Endothelial cell of umbilical vein (primary cell): ENCODE measurements around the gene ETDC. TPM values are rescaled to one million over a fixed set of nuclear protein-coding genes. Genes with fewer than 3 reads are reported as not detected.

Source experiments
- BruUV-seq: library from RNA; stranded (reverse); fragments of 400-500 nt; replicated peaks from 2 replicates; lab custom pipeline; 2021; lab: Mats Ljungman, UMichigan
- CTCF ChIA-PET: fragments of 300-600, 350-600 bp; sonication (Branson Sonifier 250); formaldehyde crosslinking; loops from one replicate; lab custom pipeline; 2021; ENCODE audit warnings: antibody characterized with exemption, inconsistent platforms; lab: Charles Lee
- POLR2A ChIA-PET: fragments of 300-600, 350-600 bp; sonication (Branson Sonifier 250); formaldehyde crosslinking; loops from one replicate; lab custom pipeline; 2021; ENCODE audit warnings: antibody characterized with exemption, inconsistent platforms; lab: Charles Lee
- DNase-seq: peaks from one replicate; pipeline ENCODE4 v3.0.0-alpha.2; 2011; ENCODE audit warnings: low read depth, low spot score
- FAIRE-seq: peaks from 2 replicates; lab custom pipeline; 2011; peaks lifted over from hg19 to GRCh38; lab: Jason Lieb, UNC
- H2AFZ ChIP-seq: 2 replicates; pipeline ENCODE4 v1.6.0; 2012; ENCODE audit warnings: low read depth, low read length, control low read depth, inconsistent platforms
- H3K27ac ChIP-seq: 2 replicates; pipeline ENCODE4 v1.5.1; 2011; ENCODE audit warnings: low read depth, mild to moderate bottlenecking, control low read depth, low read length, moderate library complexity; ENCODE audit not compliant: insufficient read depth
- H3K27me3 ChIP-seq, 2 experiments: 2 replicates each; pipeline versions ENCODE4 v1.6.0 to v1.6.1; 2011; ENCODE audit warnings: low read length in 2 of 2, mixed read lengths in 1 of 2; ENCODE audit not compliant: control insufficient read depth in 2 of 2, insufficient read depth in 2 of 2
- H3K36me3 ChIP-seq, 2 experiments: 2 replicates in 1 of 2; 3 replicates in 1 of 2; pipeline ENCODE4 v1.5.1; 2011; ENCODE audit warnings: low read length in 2 of 2, mild to moderate bottlenecking in 1 of 2, moderate library complexity in 1 of 2; ENCODE audit not compliant: control insufficient read depth in 2 of 2, insufficient read depth in 2 of 2; ENCODE audit errors: extremely low read depth in 1 of 2
- H3K4me1 ChIP-seq: 3 replicates; pipeline ENCODE4 v1.5.1; 2011; ENCODE audit warnings: mild to moderate bottlenecking, low read length; ENCODE audit not compliant: control insufficient read depth, insufficient read depth; ENCODE audit errors: extremely low read depth
- H3K4me2 ChIP-seq: 2 replicates; pipeline ENCODE4 v1.6.1; 2011; ENCODE audit warnings: low read length, control low read depth, mixed read lengths; ENCODE audit not compliant: insufficient read depth
- H3K4me3 ChIP-seq, 3 experiments: fragments of 200-600 bp in 1 of 3; sonication (generic), shearing (Covaris generic) in 1 of 3; replicated peaks in 1 of 3; 2 replicates each; pipeline ENCODE4 v1.5.1; 2011 to 2016; ENCODE audit warnings: control low read depth in 3 of 3, low read length in 3 of 3, mild to moderate bottlenecking in 2 of 3, inconsistent platforms in 1 of 3, low read depth in 1 of 3, moderate library complexity in 1 of 3; ENCODE audit not compliant: insufficient read depth in 1 of 3
- H3K79me2 ChIP-seq: 2 replicates; pipeline ENCODE4 v1.6.0; 2012; ENCODE audit warnings: low read length, inconsistent platforms; ENCODE audit not compliant: control insufficient read depth, insufficient read depth
- H3K9ac ChIP-seq: replicated peaks from 2 replicates; pipeline ENCODE3; 2011; ENCODE audit warnings: low read length, control low read depth; ENCODE audit not compliant: insufficient read depth; ENCODE audit errors: extremely low read depth
- H3K9me1 ChIP-seq: replicated peaks from 3 replicates; pipeline ENCODE4 v1.6.0; 2011; ENCODE audit warnings: mild to moderate bottlenecking, low read length; ENCODE audit not compliant: control insufficient read depth, insufficient read depth; ENCODE audit errors: extremely low read depth
- H3K9me3 ChIP-seq: replicated peaks from 2 replicates; pipeline ENCODE4 v1.5.1; 2012; ENCODE audit warnings: low read length, inconsistent platforms; ENCODE audit not compliant: control insufficient read depth, insufficient read depth
- H4K20me1 ChIP-seq: replicated peaks from 2 replicates; pipeline ENCODE3; 2011; ENCODE audit warnings: mild to moderate bottlenecking, low read length; ENCODE audit not compliant: control insufficient read depth, insufficient read depth; ENCODE audit errors: extremely low read depth
- CTCF ChIP-seq, 2 donors: IDR thresholded peaks; 1 replicate in 1 of 2; 2 replicates in 1 of 2; pipeline ENCODE4 v1.5.1; 2011; ENCODE audit warnings: low read length in 2 of 2, mild to moderate bottlenecking in 2 of 2, moderate library complexity in 2 of 2, control low read depth in 1 of 2, inconsistent platforms in 1 of 2, low read depth in 1 of 2; ENCODE audit not compliant: insufficient read depth in 1 of 2; ENCODE audit errors: extremely low read depth in 1 of 2
- EZH2 ChIP-seq: IDR thresholded peaks from 2 replicates; pipeline ENCODE4 v1.6.1; 2012; ENCODE audit warnings: borderline replicate concordance, low read depth, mild to moderate bottlenecking, moderate library complexity, low read length, inconsistent platforms; ENCODE audit not compliant: severe bottlenecking
- GATA2 ChIP-seq: IDR thresholded peaks from 2 replicates; pipeline ENCODE4 v1.7.0; 2011; ENCODE audit warnings: low read depth, mild to moderate bottlenecking, moderate library complexity, mixed read lengths, low read length; ENCODE audit not compliant: insufficient read length, insufficient read depth
- JUN ChIP-seq: IDR thresholded peaks from 2 replicates; pipeline ENCODE4 v1.6.1; 2011; ENCODE audit warnings: borderline replicate concordance, low read depth; ENCODE audit not compliant: insufficient read length, insufficient read depth
- MAX ChIP-seq: IDR thresholded peaks from 2 replicates; pipeline ENCODE4 v1.6.1; 2011; ENCODE audit not compliant: insufficient read depth, insufficient read length
- MYC ChIP-seq: IDR thresholded peaks from one replicate; pipeline ENCODE4 v1.6.1; 2011; ENCODE audit warnings: mild to moderate bottlenecking, low read depth, low read length
- POLR2A ChIP-seq: IDR thresholded peaks from 2 replicates; pipeline ENCODE4 v1.6.1; 2012; ENCODE audit warnings: low read depth, mild to moderate bottlenecking, control low read depth, low read length
- POLR2AphosphoS5 ChIP-seq: IDR thresholded peaks from 2 replicates; pipeline ENCODE4 v1.6.1; 2012; ENCODE audit warnings: low read depth, mild to moderate bottlenecking, control low read depth, low read length, moderate library complexity; ENCODE audit not compliant: insufficient read depth
- dilution Hi-C: fragments of 300-500 bp; cut with MboI; formaldehyde crosslinking; loops from one replicate; pipeline ENCODE4 v1.15.0; 2019; ENCODE audit warnings: low sequenced_read_pairs; ENCODE audit not compliant: extremely low pct_ligation_motif_present
- intact Hi-C: fragments of 100-400 bp; cut with micrococcal nuclease; formaldehyde crosslinking; loops from one replicate; pipeline ENCODE4 v1.10.0; 2022
- polyA plus RNA-seq, 4 experiments: library from polyadenylated mRNA; depleted of rRNA in 3 of 4; stranded (reverse) in 3 of 4; unstranded in 1 of 4; fragments of >200 nt; gene quantifications; 2 replicates each; pipeline versions ENCODE4 v1.2.1 to v1.2.3, GENCODE V29; 2011 to 2012; ENCODE audit warnings: missing spikeins in 1 of 4
- total RNA-seq: library from RNA; stranded (reverse); gene quantifications from 2 replicates; pipeline ENCODE4 v1.2.3, GENCODE V29; 2021

Gene ETDC
- total and polyA plus RNA-seq, 2 donors (not counting 3 experiments of a cell fraction or from before 2014, with no cell fraction given), result not detected

GRCh38 chrX:135275973-135276372 lies 33.3 kb upstream of the ETDC start:
- DNase-seq (no peak), FAIRE-seq (no peak)
- H2AFZ ChIP-seq, result no peak overlapping the region
- H3K9me1 ChIP-seq, result no peaks in the 10 kb centered on the region
- no peak overlapping the region for H3K9ac ChIP-seq
- H3K4me3 ChIP-seq, result no peak overlapping the region
- intact Hi-C loops (no loop called here), dilution Hi-C loops (no loop called here)
- H3K36me3 ChIP-seq, result no peaks in the 10 kb centered on the region
- no peaks in the 10 kb centered on the region for H4K20me1 ChIP-seq
- no TSS peak for BruUV-seq
- H3K4me1 ChIP-seq, result no peaks in the 10 kb centered on the region
- ChIA-PET POLR2A (no interaction called here), CTCF (no interaction called here)
- TF ChIP-seq MAX, result no peak
- TF ChIP-seq GATA2, result no peak
- TF ChIP-seq CTCF (IDR thresholded peaks at IDR 0.05; ENCODE audit: extremely low read depth in 1 of 2, insufficient read depth in 1 of 2, low read depth in 1 of 2, low read length in 2 of 2), result no peak
- no peak for TF ChIP-seq MYC
- no peak for TF ChIP-seq POLR2AphosphoS5
- TF ChIP-seq POLR2A, result no peak
- no peak for TF ChIP-seq JUN
- TF ChIP-seq EZH2, result no peak
- H3K4me2 ChIP-seq, result no peak overlapping the region
- H3K79me2 ChIP-seq, result no peaks in the 10 kb centered on the region
- no peak overlapping the region for H3K27ac ChIP-seq
- H3K27me3 ChIP-seq, result no peaks in the 10 kb centered on the region
- no peaks in the 10 kb centered on the region for H3K9me3 ChIP-seq
